ENCODE data around the gene EFS.

The EFS gene

GRCh38 chr14:23324455-23324846 lies 40.5 kb downstream of the EFS start:
- no peak for DNase-seq

DNA sequence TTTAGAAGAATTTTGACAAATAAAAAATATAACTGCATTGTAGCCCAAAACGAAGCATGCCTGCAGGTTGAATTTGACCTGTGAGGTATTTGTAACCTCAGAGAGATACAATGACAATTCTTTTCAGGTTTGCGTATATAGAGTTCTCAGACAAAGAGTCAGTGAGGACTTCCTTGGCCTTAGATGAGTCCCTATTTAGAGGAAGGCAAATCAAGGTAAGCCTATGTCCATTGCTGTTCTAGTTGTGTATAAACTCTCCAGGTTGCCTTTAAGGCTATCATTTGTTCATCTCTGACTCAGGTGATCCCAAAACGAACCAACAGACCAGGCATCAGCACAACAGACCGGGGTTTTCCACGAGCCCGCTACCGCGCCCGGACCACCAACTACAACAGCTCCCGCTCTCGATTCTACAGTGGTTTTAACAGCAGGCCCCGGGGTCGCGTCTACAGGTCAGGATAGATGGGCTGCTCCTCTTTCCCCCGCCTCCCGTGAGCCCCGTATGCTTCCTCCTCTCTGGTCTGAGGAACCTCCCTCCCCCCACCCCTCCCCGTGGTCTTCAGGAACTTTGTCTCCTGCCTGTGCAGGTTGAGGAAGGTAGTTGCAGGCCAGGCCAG lies 41.0 kb downstream of the EFS start:
- DNase-seq: no peak

- no peak for DNase-seq
Observed at GRCh38 chr14:23322568-23323517, 42.1 kb downstream of the EFS start.

- DNase-seq: no peak
Observed at GRCh38 chr14:23321572-23322547, 43.1 kb downstream of the EFS start.

DNA sequence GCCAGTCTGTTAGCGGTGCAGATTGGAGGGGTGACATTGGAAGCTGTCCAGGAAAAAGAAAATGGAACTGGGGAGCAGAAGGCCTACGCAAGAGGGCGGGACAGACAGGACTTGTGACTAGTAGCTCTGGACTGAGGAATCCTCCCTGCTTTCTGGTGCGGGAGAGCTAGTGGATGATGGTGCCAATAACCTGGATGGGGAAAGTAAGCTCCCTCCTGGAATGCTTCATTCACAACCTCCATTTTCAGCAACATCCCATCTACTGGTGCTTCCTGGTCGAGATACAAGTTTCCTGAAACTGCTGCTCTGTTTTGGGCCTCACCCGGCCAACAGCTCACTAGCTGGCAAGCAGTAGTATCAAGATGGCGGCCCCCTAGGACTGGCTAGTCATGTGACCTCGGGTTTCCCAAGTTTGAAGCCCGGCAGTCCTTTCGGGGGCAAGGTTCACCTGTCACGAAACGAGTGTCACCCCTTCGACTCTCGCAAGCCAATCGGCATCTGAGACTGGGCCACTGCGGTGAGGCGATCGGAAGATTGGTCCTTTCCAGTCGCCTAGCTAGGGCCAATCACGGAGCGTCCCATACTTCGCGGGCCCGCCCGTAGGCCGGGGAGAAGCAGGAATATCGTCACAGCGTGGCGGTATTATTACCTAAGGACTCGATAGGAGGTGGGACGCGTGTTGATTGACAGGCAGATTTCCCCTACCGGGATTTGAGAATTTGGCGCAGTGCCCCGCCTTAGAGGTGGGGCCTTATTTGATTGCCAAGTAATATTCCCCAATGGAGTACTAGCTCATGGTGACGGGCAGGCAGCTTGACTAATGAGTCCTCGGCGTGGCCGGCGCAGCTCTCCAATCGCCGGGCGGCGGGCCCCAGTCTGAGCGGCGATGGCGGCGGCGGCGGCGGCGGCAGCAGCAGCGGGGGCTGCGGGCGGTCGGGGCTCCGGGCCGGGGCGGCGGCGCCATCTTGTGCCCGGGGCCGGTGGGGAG lies 44.1 kb downstream of the EFS start, which contains the start of gene PABPN1:
Gene PABPN1 (plus strand): TSS at position 874 of the 988 bp plus-strand sequence. CDS start 13 bp downstream, at position 887.
- peak; percentile 99 for DNase-seq

GRCh38 chr14:23319746-23320583 lies 45.0 kb downstream of the EFS start:
- DNase-seq: no peak

GRCh38 chr14:23316300-23316699 lies 48.7 kb downstream of the EFS start:
- DNase-seq: no peak

GRCh38 chr14:23310546-23310945 lies 54.4 kb downstream of the EFS start:
- no peak for DNase-seq

- DNase-seq: no peak
Observed at GRCh38 chr14:23308721-23309445, 56.1 kb downstream of the EFS start.

DNA sequence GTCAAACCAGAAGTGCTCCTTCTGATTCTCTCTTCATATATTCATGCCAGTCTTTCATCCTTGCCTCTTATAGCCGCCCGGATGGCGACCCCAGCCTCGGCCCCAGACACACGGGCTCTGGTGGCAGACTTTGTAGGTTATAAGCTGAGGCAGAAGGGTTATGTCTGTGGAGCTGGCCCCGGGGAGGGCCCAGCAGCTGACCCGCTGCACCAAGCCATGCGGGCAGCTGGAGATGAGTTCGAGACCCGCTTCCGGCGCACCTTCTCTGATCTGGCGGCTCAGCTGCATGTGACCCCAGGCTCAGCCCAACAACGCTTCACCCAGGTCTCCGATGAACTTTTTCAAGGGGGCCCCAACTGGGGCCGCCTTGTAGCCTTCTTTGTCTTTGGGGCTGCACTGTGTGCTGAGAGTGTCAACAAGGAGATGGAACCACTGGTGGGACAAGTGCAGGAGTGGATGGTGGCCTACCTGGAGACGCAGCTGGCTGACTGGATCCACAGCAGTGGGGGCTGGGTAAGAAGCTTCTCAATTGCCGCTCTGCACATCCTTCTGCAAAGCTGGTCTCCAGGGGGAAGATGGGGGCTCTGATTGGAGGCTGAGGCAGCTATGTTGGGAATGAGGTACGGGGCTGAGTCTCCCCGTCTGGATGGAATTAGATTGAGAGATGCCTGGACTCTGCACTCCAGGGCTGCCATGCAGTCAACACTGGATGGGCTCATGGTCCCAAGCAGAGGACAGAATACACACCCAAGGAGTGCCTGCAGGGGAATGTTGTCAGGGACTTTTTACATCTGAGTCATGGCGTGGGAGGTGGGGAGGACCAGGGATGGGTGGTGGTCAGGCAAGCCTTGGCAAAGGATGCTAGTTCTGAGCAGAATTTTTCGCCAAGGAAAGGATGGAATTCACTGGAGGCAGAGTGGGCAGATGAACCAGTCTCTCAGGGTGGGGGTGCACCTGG lies 57.0 kb downstream of the EFS start:
- DNase-seq: no peak

GRCh38 chr14:23307146-23307530 lies 57.8 kb downstream of the EFS start:
- no peak for DNase-seq

DNA sequence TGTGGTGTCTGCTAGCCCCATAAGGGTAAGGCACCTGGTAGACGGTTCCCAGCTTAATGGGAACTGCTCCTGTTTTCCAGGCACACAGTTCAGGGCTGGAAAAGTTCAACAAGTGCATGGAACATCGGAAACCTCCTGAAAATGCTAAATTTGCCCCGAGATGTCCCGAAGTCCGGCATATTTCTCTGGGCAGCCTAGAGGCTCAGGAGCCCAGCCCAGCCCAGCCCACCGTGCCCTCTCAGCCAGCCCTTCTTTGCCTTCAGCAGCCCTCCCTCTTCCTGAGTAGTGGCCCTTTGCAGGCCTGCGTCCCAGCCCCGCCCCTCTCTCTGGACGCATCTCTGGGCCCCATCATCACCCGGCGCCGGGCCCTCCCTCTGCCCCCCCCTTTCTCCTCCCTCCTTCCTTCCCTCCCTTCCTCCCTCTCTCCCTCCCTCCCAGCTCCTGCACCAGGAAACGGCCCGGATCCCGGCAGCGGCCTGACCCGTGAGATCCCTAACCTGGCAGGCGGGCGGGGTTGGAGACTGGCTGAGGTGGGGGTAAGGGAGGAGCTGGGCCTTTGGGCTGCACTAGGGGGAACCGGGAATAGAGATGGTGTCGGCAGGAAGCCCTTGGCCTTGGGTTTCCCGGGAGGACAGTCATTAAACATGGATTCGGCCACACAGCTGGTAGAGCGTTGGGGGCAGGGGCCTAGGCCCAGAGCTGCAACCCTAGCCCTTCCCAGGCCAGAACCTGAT lies 58.4 kb downstream of the EFS start, which contains the start of gene BCL2L2:
Gene BCL2L2 (plus strand): TSS at position 422 of the 734 bp plus-strand sequence. CDS start 935 bp downstream, outside the sequence.
- no peak for DNase-seq
